CD14-positive monocyte (primary cell): ENCODE data around the gene NAP1L4. TPM values are rescaled to one million over a fixed set of nuclear protein-coding genes. Genes with fewer than 3 reads are reported as not detected.

Experiments
- DNase-seq, 3 donors: peaks; one replicate each; pipeline ENCODE4 v3.0.0-alpha.2; 2011 to 2022
- H2AFZ ChIP-seq: 2 replicates; pipeline ENCODE4 v1.6.0; 2012; ENCODE audit warnings: mild to moderate bottlenecking, low read depth, low read length, inconsistent platforms; ENCODE audit not compliant: insufficient read depth, poor library complexity, severe bottlenecking
- H3K27ac ChIP-seq, 2 donors: 1 replicate in 1 of 2; 2 replicates in 1 of 2; pipeline ENCODE4 v1.5.1; 2012 to 2013; ENCODE audit warnings: low read length in 2 of 2, control low read depth in 1 of 2, inconsistent platforms in 1 of 2, low read depth in 1 of 2, mild to moderate bottlenecking in 1 of 2
- H3K27me3 ChIP-seq, 2 donors: one replicate each; pipeline versions ENCODE4 v1.6.0 to v1.6.1; 2011 to 2013; ENCODE audit warnings: low read length in 2 of 2; ENCODE audit not compliant: control insufficient read depth in 2 of 2, insufficient read depth in 2 of 2
- H3K36me3 ChIP-seq, 2 donors: replicated peaks in 1 of 2; 1 replicate in 1 of 2; 2 replicates in 1 of 2; pipeline versions ENCODE4 v1.5.1 to v1.6.1; 2012 to 2013; ENCODE audit warnings: low read length in 2 of 2, control low read depth in 1 of 2, inconsistent platforms in 1 of 2, mild to moderate bottlenecking in 1 of 2; ENCODE audit not compliant: insufficient read depth in 2 of 2, control insufficient read depth in 1 of 2
- H3K4me1 ChIP-seq, 2 donors: 1 replicate in 1 of 2; 2 replicates in 1 of 2; pipeline versions ENCODE4 v1.5.1 to v1.6.1; 2012 to 2013; ENCODE audit warnings: low read length in 2 of 2, control low read depth in 1 of 2, inconsistent platforms in 1 of 2, mild to moderate bottlenecking in 1 of 2, moderate library complexity in 1 of 2; ENCODE audit not compliant: insufficient read depth in 2 of 2, control insufficient read depth in 1 of 2
- H3K4me2 ChIP-seq: replicated peaks from 2 replicates; pipeline ENCODE3; 2012; ENCODE audit warnings: low read length, moderate library complexity, mild to moderate bottlenecking; ENCODE audit not compliant: poor library complexity, severe bottlenecking; ENCODE audit errors: extremely low read depth
- H3K4me3 ChIP-seq, 3 experiments: fragments of 200-600 bp in 1 of 3; sonication (generic) in 1 of 3; replicated peaks in 1 of 3; 1 replicate in 2 of 3; 2 replicates in 1 of 3; pipeline ENCODE4 v1.5.1; 2011 to 2013; ENCODE audit warnings: low read length in 3 of 3, mild to moderate bottlenecking in 3 of 3, control low read depth in 2 of 3, low read depth in 2 of 3, inconsistent platforms in 1 of 3, moderate library complexity in 1 of 3
- H3K79me2 ChIP-seq: 2 replicates; pipeline ENCODE4 v1.6.0; 2012; ENCODE audit warnings: mild to moderate bottlenecking, control low read depth, inconsistent platforms, low read length, moderate library complexity; ENCODE audit not compliant: insufficient read depth
- H3K9ac ChIP-seq: 2 replicates; pipeline ENCODE4 v1.6.0; 2017; ENCODE audit warnings: low read length, mild to moderate bottlenecking; ENCODE audit not compliant: insufficient read depth, poor library complexity, severe bottlenecking
- H3K9me3 ChIP-seq, 2 donors: replicated peaks in 1 of 2; 1 replicate in 1 of 2; 2 replicates in 1 of 2; pipeline versions ENCODE4 v1.5.1 to v1.6.1; 2012 to 2013; ENCODE audit warnings: low read length in 2 of 2, control low read depth in 1 of 2; ENCODE audit not compliant: control insufficient read depth in 1 of 2, insufficient read depth in 1 of 2
- H4K20me1 ChIP-seq: 2 replicates; pipeline ENCODE4 v1.6.0; 2012; ENCODE audit warnings: mild to moderate bottlenecking, low read length, control low read depth, moderate library complexity; ENCODE audit not compliant: insufficient read depth
- H3K27ac Mint-ChIP-seq, 7 donors: one replicate each; pipeline ENCODE4 v1.8.0; 2020; ENCODE audit warnings: mild to moderate bottlenecking in 7 of 7, mixed read lengths in 7 of 7, moderate library complexity in 6 of 7, inconsistent platforms in 2 of 7
- H3K27me3 Mint-ChIP-seq, 3 donors: one replicate each; pipeline ENCODE4 v1.8.0; 2021 to 2022; ENCODE audit warnings: low read depth in 3 of 3, mild to moderate bottlenecking in 3 of 3, mixed read lengths in 3 of 3, moderate library complexity in 3 of 3, inconsistent platforms in 1 of 3
- H3K36me3 Mint-ChIP-seq, 2 donors: one replicate each; pipeline ENCODE4 v1.8.0; 2020; ENCODE audit warnings: mixed read lengths in 2 of 2, inconsistent platforms in 1 of 2, mild to moderate bottlenecking in 1 of 2
- H3K4me1 Mint-ChIP-seq: one replicate; pipeline ENCODE4 v1.8.0; 2020; ENCODE audit warnings: mild to moderate bottlenecking, mixed read lengths
- H3K4me3 Mint-ChIP-seq, 2 donors: one replicate each; pipeline ENCODE4 v1.8.0; 2020; ENCODE audit warnings: mild to moderate bottlenecking in 2 of 2, mixed read lengths in 2 of 2, moderate library complexity in 1 of 2
- H3K9me3 Mint-ChIP-seq, 7 donors: one replicate each; pipeline ENCODE4 v1.8.0; 2020 to 2022; ENCODE audit warnings: mixed read lengths in 7 of 7, mild to moderate bottlenecking in 6 of 7, moderate library complexity in 6 of 7, inconsistent platforms in 2 of 7
- CTCF ChIP-seq: fragments of 200-600 bp; IDR thresholded peaks from one replicate; pipeline ENCODE4 v1.8.0; 2022; ENCODE audit warnings: antibody characterized with exemption, mild to moderate bottlenecking
- WGBS: methylation state at CpG from one replicate; pipeline ENCODE4 v1.1.5; 2013; ENCODE audit warnings: missing lambda C conversion rate; ENCODE audit not compliant: insufficient coverage; 5-methylcytosine and 5-hydroxymethylcytosine counted together
- intact Hi-C, 2 donors: fragments of 100-400 bp; cut with micrococcal nuclease; formaldehyde crosslinking; loops; one replicate each; pipeline versions ENCODE4 v1.15.0 to v1.15.1; 2023
- polyA plus RNA-seq, 3 donors: library from polyadenylated mRNA; depleted of rRNA in 1 of 3; unstranded in 2 of 3; stranded (reverse) in 1 of 3; fragments of 300-500 nt in 2 of 3; fragments of >200 nt in 1 of 3; fragmentation: Illumina TruSeq in 2 of 3; gene quantifications; 1 replicate in 2 of 3; 2 replicates in 1 of 3; pipeline ENCODE4 v1.2.3, GENCODE V29; 2012 to 2021

Gene NAP1L4
- polyA plus RNA-seq, 3 donors, result 42.1 to 44.9 (median 44.9) TPM

GRCh38 chr11:2940921-2941821, 51.0 kb downstream of the NAP1L4 start:
- Mint-ChIP-seq H3K27ac (peak overlapping the region; percentile 46 to 95 (median 73)), H3K4me3 (no peak overlapping the region)
- peak; percentile 37 to 72 (median 58) for DNase-seq

More at GRCh38 chr11:2940921-2941821, 51.0 kb downstream of the NAP1L4 start:
- H3K36me3 ChIP-seq, result peaks cover 0 to 2% of the 10 kb centered on the region in 2 donors
- no peaks in the 10 kb centered on the region for H3K27me3 ChIP-seq
- intact Hi-C loops, result no loop called here
- peaks cover 6% of the 10 kb centered on the region for H4K20me1 ChIP-seq
- H3K27ac ChIP-seq, result peak overlapping the region; percentile 48 to 64
- peaks cover 14 to 21% of the 10 kb centered on the region in 2 donors for H3K9me3 ChIP-seq
- WGBS, result 55% methylated on average over 9 of the region's 10 CpGs
- peaks cover 10 to 25% of the 10 kb centered on the region in 2 donors for H3K36me3 Mint-ChIP-seq
- H3K4me2 ChIP-seq, result no peak overlapping the region
- H3K9me3 Mint-ChIP-seq, result peaks cover 16 to 25% (median 22%) of the 10 kb centered on the region in 7 donors
- H3K9ac ChIP-seq, result peak overlapping the region; percentile 56
- H3K27me3 Mint-ChIP-seq, result peaks cover 2 to 12% (median 5%) of the 10 kb centered on the region in 3 donors
- H3K4me3 ChIP-seq, result no peak overlapping the region
- H3K4me1 Mint-ChIP-seq, result peaks cover 34% of the 10 kb centered on the region
- H3K4me1 ChIP-seq, result peaks cover 29 to 35% of the 10 kb centered on the region in 2 donors
- H3K79me2 ChIP-seq, result no peaks in the 10 kb centered on the region
- TF ChIP-seq CTCF, result no peak
- H2AFZ ChIP-seq, result no peak overlapping the region
